AG09309 (cell line): ENCODE results near the gene NTSR2.

Experiments used
- DNase-seq: peaks from one replicate; pipeline ENCODE4 v3.0.0-alpha.2; 2010; ENCODE audit warnings: low read depth
- H3K4me3 ChIP-seq: 2 replicates; pipeline ENCODE4 v1.5.1; 2011; ENCODE audit warnings: mild to moderate bottlenecking, low read depth, low read length, moderate library complexity; ENCODE audit not compliant: control insufficient read depth
- CTCF ChIP-seq: IDR thresholded peaks from 2 replicates; pipeline ENCODE4 v1.5.1; 2011; ENCODE audit warnings: mild to moderate bottlenecking, low read depth, low read length, inconsistent platforms; ENCODE audit not compliant: insufficient read depth, control insufficient read depth; ENCODE audit errors: missing control alignments

NTSR2 gene

GRCh38 chr2:11631462-11631861 is 38.5 kb downstream of the NTSR2 start:
- no peak for TF ChIP-seq CTCF

GRCh38 chr2:11630855-11631254 is 39.1 kb downstream of the NTSR2 start:
- no peak for DNase-seq
- TF ChIP-seq CTCF: no peak
- H3K4me3 ChIP-seq: no peak overlapping the region

More at GRCh38 chr2:11631462-11631861, 38.5 kb downstream of the NTSR2 start:
- H3K4me3 ChIP-seq: no peak overlapping the region
- DNase-seq: no peak

- DNase-seq: no peak
- TF ChIP-seq CTCF: no peak
- no peak overlapping the region for H3K4me3 ChIP-seq
Observed at GRCh38 chr2:11629851-11630250, 40.1 kb downstream of the NTSR2 start.

- DNase-seq: no peak
- H3K4me3 ChIP-seq: no peak overlapping the region
- no peak for TF ChIP-seq CTCF
Observed at GRCh38 chr2:11629215-11629614, 40.8 kb downstream of the NTSR2 start.

GRCh38 chr2:11628675-11629074 is 41.3 kb downstream of the NTSR2 start:
- TF ChIP-seq CTCF: no peak
- H3K4me3 ChIP-seq: no peak overlapping the region
- no peak for DNase-seq

GRCh38 chr2:11625671-11626070 is 44.3 kb downstream of the NTSR2 start:
- DNase-seq: no peak
- no peak for TF ChIP-seq CTCF
- H3K4me3 ChIP-seq: no peak overlapping the region

GRCh38 chr2:11624893-11625292 is 45.1 kb downstream of the NTSR2 start:
- DNase-seq: no peak
- no peak for TF ChIP-seq CTCF
- no peak overlapping the region for H3K4me3 ChIP-seq
